Neural progenitor cell (in vitro differentiated cells): ENCODE data around the gene SIPA1. TPM values are rescaled to one million over a fixed set of nuclear protein-coding genes. Genes with fewer than 3 reads are reported as not detected.

Experiments
- DNase-seq: peaks from one replicate; pipeline ENCODE4 v3.0.0-alpha.2; 2016; ENCODE audit warnings: low spot score
- H2AFZ ChIP-seq: fragments of 200-600 bp; sonication (generic); replicated peaks from 2 replicates; pipeline ENCODE4 v1.6.1; 2016; ENCODE audit warnings: antibody characterized with exemption
- H3F3A ChIP-seq: fragments of 200-600 bp; sonication (generic); 2 replicates; pipeline ENCODE4 v1.6.1; 2016; ENCODE audit warnings: antibody characterized with exemption, low read depth
- H3K27ac ChIP-seq: fragments of 200-600 bp; sonication (generic); 2 replicates; pipeline ENCODE4 v1.5.1; 2016; ENCODE audit warnings: mild to moderate bottlenecking
- H3K27me3 ChIP-seq: fragments of 200-600 bp; sonication (generic); 2 replicates; pipeline ENCODE4 v1.6.1; 2016; ENCODE audit warnings: mild to moderate bottlenecking, moderate library complexity
- H3K36me3 ChIP-seq: fragments of 200-600 bp; sonication (generic); 2 replicates; pipeline ENCODE4 v1.5.1; 2016
- H3K4me1 ChIP-seq: fragments of 200-600 bp; sonication (generic); 2 replicates; pipeline ENCODE4 v1.6.1; 2016; ENCODE audit warnings: mixed run types
- H3K4me2 ChIP-seq: fragments of 200-600 bp; sonication (generic); 2 replicates; pipeline ENCODE4 v1.6.1; 2016
- H3K4me3 ChIP-seq: fragments of 200-600 bp; sonication (generic); 2 replicates; pipeline ENCODE4 v1.5.1; 2016
- H3K79me2 ChIP-seq: fragments of 200-600 bp; sonication (generic); 2 replicates; pipeline ENCODE4 v1.6.1; 2016; ENCODE audit warnings: low read depth
- H3K9ac ChIP-seq: fragments of 200-600 bp; sonication (generic); 2 replicates; pipeline ENCODE4 v1.6.1; 2016
- H3K9me3 ChIP-seq: fragments of 200-600 bp; sonication (generic); 2 replicates; pipeline ENCODE4 v1.5.1; 2016; ENCODE audit warnings: low read depth
- H4K20me1 ChIP-seq: fragments of 200-600 bp; sonication (generic); 2 replicates; pipeline ENCODE4 v1.6.1; 2016; ENCODE audit warnings: low read depth
- H3K27ac Mint-ChIP-seq: 3 replicates; pipeline ENCODE4 v1.8.0; 2021; ENCODE audit warnings: mixed read lengths
- H3K27me3 Mint-ChIP-seq: 2 replicates; pipeline ENCODE4 v1.8.0; 2022; ENCODE audit warnings: low read depth, mild to moderate bottlenecking, inconsistent platforms, moderate library complexity, mixed read lengths; ENCODE audit not compliant: insufficient read depth
- H3K36me3 Mint-ChIP-seq: 3 replicates; pipeline ENCODE4 v1.8.0; 2021; ENCODE audit warnings: mixed read lengths
- H3K4me1 Mint-ChIP-seq: 3 replicates; pipeline ENCODE4 v1.8.0; 2021; ENCODE audit warnings: mixed read lengths
- H3K4me3 Mint-ChIP-seq: 3 replicates; pipeline ENCODE4 v1.8.0; 2021; ENCODE audit warnings: mild to moderate bottlenecking, moderate library complexity, mixed read lengths
- H3K9me3 Mint-ChIP-seq: 3 replicates; pipeline ENCODE4 v1.8.0; 2020; ENCODE audit warnings: mixed read lengths
- EZH2 ChIP-seq: fragments of 200-600 bp; sonication (generic); IDR thresholded peaks from 2 replicates; pipeline ENCODE4 v1.6.1; 2017; ENCODE audit warnings: antibody characterized with exemption, mild to moderate bottlenecking, moderate library complexity
- EZH2phosphoT487 ChIP-seq: fragments of 200-600 bp; sonication (generic); IDR thresholded peaks from 2 replicates; pipeline ENCODE4 v1.6.1; 2017; ENCODE audit warnings: antibody characterized with exemption
- total RNA-seq: library from RNA; depleted of rRNA; stranded (reverse); fragments of >200 nt; gene quantifications from 2 replicates; pipeline ENCODE4 v1.2.3, GENCODE V29; 2015; ENCODE audit warnings: low replicate concordance
- TF ChIP-seq, protein P1 (sequence below): fragments of 200-600 bp; sonication (generic); IDR thresholded peaks from 2 replicates; pipeline ENCODE4 v1.5.1; 2017; ENCODE audit warnings: antibody characterized with exemption, mild to moderate bottlenecking

SIPA1 gene
- total RNA-seq, 1 donor from 2014 or later = 4.7 TPM

DNA sequence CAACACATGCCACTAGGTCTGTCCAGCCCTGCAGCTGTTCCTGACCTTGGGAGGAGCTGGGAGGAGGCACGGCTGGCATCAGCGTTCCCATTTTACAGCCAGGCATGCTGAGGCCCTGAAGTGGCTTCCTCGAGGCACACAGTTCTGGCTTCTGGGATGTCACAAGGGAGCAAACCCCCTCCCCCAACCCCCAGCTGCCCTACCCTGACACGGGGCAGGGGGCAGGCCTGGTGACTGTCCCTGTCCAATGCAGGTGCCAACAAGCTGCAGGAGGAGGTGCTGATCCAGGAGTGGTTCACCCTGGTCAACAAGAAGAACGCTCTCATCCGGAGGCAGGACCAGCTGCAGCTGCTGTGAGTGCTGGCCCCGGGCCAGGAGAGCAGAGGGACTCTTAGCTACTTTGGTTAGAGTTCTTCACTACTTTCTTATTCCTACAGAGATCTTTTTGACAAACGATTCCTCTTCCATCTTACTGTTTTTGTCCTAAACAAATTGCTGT, 47.6 kb upstream of the SIPA1 start:
- Mint-ChIP-seq H3K4me3 (peak overlapping the region; percentile 41), H3K9me3 (no peaks in the 10 kb centered on the region), H3K27ac (no peak overlapping the region), H3K27me3 (peaks cover 32% of the 10 kb centered on the region), H3K36me3 (peaks cover 2% of the 10 kb centered on the region), H3K4me1 (peaks cover 28% of the 10 kb centered on the region)
- no peaks in the 10 kb centered on the region for H3K79me2 ChIP-seq
- DNase-seq = no peak
- no peaks in the 10 kb centered on the region for H3K9me3 ChIP-seq
- peaks cover 71% of the 10 kb centered on the region for H3K27me3 ChIP-seq
- no peak overlapping the region for H3K9ac ChIP-seq
- H3K4me2 ChIP-seq = no peak overlapping the region
- H3K27ac ChIP-seq = no peak overlapping the region
- no peak overlapping the region for H3K4me3 ChIP-seq
- H3K36me3 ChIP-seq = no peaks in the 10 kb centered on the region
- peaks cover 52% of the 10 kb centered on the region for H3F3A ChIP-seq
- TF ChIP-seq, protein P1, sequence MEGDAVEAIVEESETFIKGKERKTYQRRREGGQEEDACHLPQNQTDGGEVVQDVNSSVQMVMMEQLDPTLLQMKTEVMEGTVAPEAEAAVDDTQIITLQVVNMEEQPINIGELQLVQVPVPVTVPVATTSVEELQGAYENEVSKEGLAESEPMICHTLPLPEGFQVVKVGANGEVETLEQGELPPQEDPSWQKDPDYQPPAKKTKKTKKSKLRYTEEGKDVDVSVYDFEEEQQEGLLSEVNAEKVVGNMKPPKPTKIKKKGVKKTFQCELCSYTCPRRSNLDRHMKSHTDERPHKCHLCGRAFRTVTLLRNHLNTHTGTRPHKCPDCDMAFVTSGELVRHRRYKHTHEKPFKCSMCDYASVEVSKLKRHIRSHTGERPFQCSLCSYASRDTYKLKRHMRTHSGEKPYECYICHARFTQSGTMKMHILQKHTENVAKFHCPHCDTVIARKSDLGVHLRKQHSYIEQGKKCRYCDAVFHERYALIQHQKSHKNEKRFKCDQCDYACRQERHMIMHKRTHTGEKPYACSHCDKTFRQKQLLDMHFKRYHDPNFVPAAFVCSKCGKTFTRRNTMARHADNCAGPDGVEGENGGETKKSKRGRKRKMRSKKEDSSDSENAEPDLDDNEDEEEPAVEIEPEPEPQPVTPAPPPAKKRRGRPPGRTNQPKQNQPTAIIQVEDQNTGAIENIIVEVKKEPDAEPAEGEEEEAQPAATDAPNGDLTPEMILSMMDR = no peak
- TF ChIP-seq EZH2phosphoT487 = no peak
- TF ChIP-seq EZH2 = no peak
- H2AFZ ChIP-seq = no peak overlapping the region
- H4K20me1 ChIP-seq = no peaks in the 10 kb centered on the region
- peaks cover 14% of the 10 kb centered on the region for H3K4me1 ChIP-seq

GRCh38 chr11:65591939-65592857, 45.7 kb upstream of the SIPA1 start:
- peak overlapping the region; percentile 72 for H3K4me3 Mint-ChIP-seq
- H3K27me3 Mint-ChIP-seq = peaks cover 26% of the 10 kb centered on the region
- Histone ChIP-seq H3K9me3 (no peaks in the 10 kb centered on the region), H2AFZ (peak overlapping the region; percentile 59), H3F3A (peaks cover 37% of the 10 kb centered on the region), H3K27ac (no peak overlapping the region), H4K20me1 (no peaks in the 10 kb centered on the region), H3K4me3 (peak overlapping the region; percentile 54), H3K4me2 (peak overlapping the region; percentile 89), H3K36me3 (no peaks in the 10 kb centered on the region), H3K27me3 (peaks cover 54% of the 10 kb centered on the region), H3K9ac (no peak overlapping the region), H3K4me1 (peaks cover 14% of the 10 kb centered on the region), H3K79me2 (no peaks in the 10 kb centered on the region)
- no peaks in the 10 kb centered on the region for H3K9me3 Mint-ChIP-seq
- H3K27ac Mint-ChIP-seq = no peak overlapping the region
- peak; percentile 83 for TF ChIP-seq EZH2
- TF ChIP-seq, protein P1 = peak; percentile 54
- TF ChIP-seq EZH2phosphoT487 = peak; percentile 64
- peaks cover 3% of the 10 kb centered on the region for H3K36me3 Mint-ChIP-seq
- H3K4me1 Mint-ChIP-seq = peaks cover 21% of the 10 kb centered on the region
- peak; percentile 87 for DNase-seq

DNA sequence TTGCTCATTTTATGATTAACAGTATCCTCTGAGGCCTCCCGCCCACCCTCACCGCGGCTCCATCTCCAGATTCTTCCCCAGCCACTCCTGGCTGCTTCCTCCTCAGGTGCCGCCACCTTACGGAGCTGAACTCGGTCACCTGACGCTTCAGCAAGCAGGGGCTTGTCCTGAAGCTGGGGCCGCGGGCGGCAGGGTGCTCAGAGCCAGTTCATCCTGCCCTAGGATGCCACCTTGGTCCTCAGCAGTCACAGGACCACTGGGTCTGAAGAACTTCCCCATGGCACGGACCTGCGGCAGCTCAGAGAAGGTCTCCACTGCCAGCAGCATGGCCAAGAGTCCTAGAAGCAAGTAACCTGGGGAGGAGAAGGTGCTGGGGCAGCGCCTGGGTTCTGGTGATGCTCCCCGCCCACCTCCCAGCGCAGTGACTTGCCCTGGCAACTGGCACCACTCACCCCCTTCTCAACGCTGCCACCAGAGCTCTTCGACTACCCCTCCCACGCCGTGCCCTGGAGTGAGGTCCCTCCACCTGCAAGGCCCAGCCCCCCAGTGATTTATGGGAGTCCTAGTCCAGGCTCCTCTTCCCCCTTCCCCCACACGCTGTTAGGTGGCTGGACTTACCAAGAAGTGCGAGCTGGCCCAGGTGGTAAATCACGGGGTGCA, 44.9 kb upstream of the SIPA1 start:
- H3K79me2 ChIP-seq = no peaks in the 10 kb centered on the region
- H3F3A ChIP-seq = peaks cover 37% of the 10 kb centered on the region
- peaks cover 48% of the 10 kb centered on the region for H3K27me3 ChIP-seq
- peaks cover 27% of the 10 kb centered on the region for H3K27me3 Mint-ChIP-seq
- H3K27ac ChIP-seq = no peak overlapping the region
- H3K9ac ChIP-seq = no peak overlapping the region
- peak overlapping the region; percentile 54 for H3K4me3 ChIP-seq
- H3K36me3 ChIP-seq = no peaks in the 10 kb centered on the region
- no peak overlapping the region for H2AFZ ChIP-seq
- TF ChIP-seq EZH2 = no peak
- TF ChIP-seq, protein P1 = no peak
- no peak for TF ChIP-seq EZH2phosphoT487
- peaks cover 5% of the 10 kb centered on the region for H3K36me3 Mint-ChIP-seq
- H3K9me3 Mint-ChIP-seq = no peaks in the 10 kb centered on the region
- H3K27ac Mint-ChIP-seq = no peak overlapping the region
- DNase-seq = no peak
- peaks cover 14% of the 10 kb centered on the region for H3K4me1 ChIP-seq
- H3K4me3 Mint-ChIP-seq = no peak overlapping the region
- H4K20me1 ChIP-seq = no peaks in the 10 kb centered on the region
- no peaks in the 10 kb centered on the region for H3K9me3 ChIP-seq
- H3K4me1 Mint-ChIP-seq = peaks cover 18% of the 10 kb centered on the region
- H3K4me2 ChIP-seq = peak overlapping the region; percentile 89
